HEK293 (cell line): ENCODE measurements around the gene RHOF.

Experiments used
- SETDB1 ChIP-seq: IDR thresholded peaks from one replicate; pipeline ENCODE4 v1.6.1; 2017; ENCODE audit warnings: mild to moderate bottlenecking, low read length, moderate library complexity, mixed read lengths; ENCODE audit not compliant: insufficient read length
- TRIM28 ChIP-seq: IDR thresholded peaks from 2 replicates; pipeline ENCODE4 v1.6.1; 2011; ENCODE audit warnings: low read length, control low read depth, borderline replicate concordance
- YY1 ChIP-seq: fragments of 450-650 bp; formaldehyde crosslinking; IDR thresholded peaks from 2 replicates; pipeline ENCODE4 v1.5.1; 2018; ENCODE audit warnings: missing biosample characterization, missing genetic modification characterization
- ZFP41 ChIP-seq: fragments of 450-650 bp; formaldehyde crosslinking; IDR thresholded peaks from 2 replicates; pipeline ENCODE4 v1.5.1; 2016; ENCODE audit warnings: missing biosample characterization, missing genetic modification characterization, borderline replicate concordance
- ZNF561 ChIP-seq: fragments of 450-650 bp; IDR thresholded peaks from 2 replicates; pipeline ENCODE4 v1.5.1; 2018; ENCODE audit warnings: missing biosample characterization, missing genetic modification characterization, borderline replicate concordance
- ZNF830 ChIP-seq: fragments of 450-650 bp; IDR thresholded peaks from 2 replicates; pipeline ENCODE4 v1.5.0; 2018; ENCODE audit warnings: missing biosample characterization, missing genetic modification characterization, low read depth, mild to moderate bottlenecking, moderate library complexity
- TF ChIP-seq, protein P1 (sequence below): fragments of 450-650 bp; formaldehyde crosslinking; IDR thresholded peaks from 2 replicates; pipeline ENCODE4 v1.5.1; 2016; ENCODE audit warnings: missing biosample characterization, missing genetic modification characterization
- TF ChIP-seq, protein P2 (sequence below): fragments of 450-650 bp; formaldehyde crosslinking; IDR thresholded peaks from 2 replicates; pipeline ENCODE4 v1.5.1; 2016; ENCODE audit warnings: missing biosample characterization, missing genetic modification characterization
- TF ChIP-seq, protein P3 (sequence below): fragments of 450-650 bp; formaldehyde crosslinking; IDR thresholded peaks from 2 replicates; pipeline ENCODE4 v1.5.1; 2016; ENCODE audit warnings: missing biosample characterization, missing genetic modification characterization
- TF ChIP-seq, protein P4 (sequence below): fragments of 450-650 bp; formaldehyde crosslinking; IDR thresholded peaks from 2 replicates; pipeline ENCODE4 v1.5.1; 2016; ENCODE audit warnings: missing biosample characterization, missing genetic modification characterization
- TF ChIP-seq, protein P5 (sequence below): fragments of 450-650 bp; formaldehyde crosslinking; conservative IDR thresholded peaks from 2 replicates; pipeline ENCODE4 v1.5.1; 2016; ENCODE audit warnings: low read depth, missing biosample characterization, missing genetic modification characterization
- TF ChIP-seq, protein P6 (sequence below): fragments of 450-650 bp; formaldehyde crosslinking; IDR thresholded peaks from 2 replicates; pipeline ENCODE4 v1.5.1; 2017; ENCODE audit warnings: missing biosample characterization, missing genetic modification characterization

DNA sequence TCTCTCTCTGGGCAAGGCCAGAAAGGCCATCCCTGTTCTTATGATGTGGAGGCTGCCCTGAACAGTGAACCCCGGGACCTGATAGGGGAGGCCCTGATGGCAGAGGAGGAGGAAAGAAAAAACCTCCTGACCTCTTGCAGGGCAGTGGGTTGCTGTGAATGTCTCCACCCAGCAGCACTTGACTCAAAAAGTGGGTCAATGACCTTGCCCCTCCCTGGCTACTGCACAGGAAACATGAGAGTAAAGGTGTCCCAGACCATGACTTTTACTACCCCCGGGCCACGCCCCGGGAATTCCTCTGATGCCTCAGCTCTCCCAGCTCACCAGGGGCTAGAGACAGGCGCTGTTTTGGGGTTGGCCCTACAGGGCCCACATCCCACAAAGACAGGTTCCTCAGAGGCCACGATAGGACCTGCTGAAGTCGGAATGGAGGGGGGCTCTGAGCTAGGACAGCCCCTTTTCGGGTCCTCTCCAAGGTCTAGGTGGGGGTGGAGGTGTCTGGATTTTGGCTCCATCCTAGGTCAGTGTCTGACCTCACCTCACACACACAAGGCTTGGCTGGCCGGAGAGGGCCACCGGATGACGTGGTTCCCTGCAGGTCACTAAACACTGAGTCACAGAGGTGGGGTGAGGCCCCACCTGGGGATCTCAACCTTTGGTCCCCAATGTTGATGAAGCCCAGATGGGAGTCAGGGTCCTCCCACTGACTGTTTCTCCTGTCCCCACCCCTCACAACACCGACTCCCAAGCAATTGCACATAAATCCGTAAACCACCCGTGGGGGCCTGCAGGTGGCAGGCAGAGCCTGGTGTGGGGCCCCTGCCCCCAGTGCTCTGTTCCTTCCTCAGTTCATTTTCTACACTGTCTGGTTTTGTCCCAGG lies 1.6 kb downstream of the RHOF start:
- TF ChIP-seq ZFP41 (tag by site-specific recombination) (no peak), YY1 (no peak), SETDB1 (no peak), TRIM28 (no peak), ZNF561 (tag by site-specific recombination) (no peak), ZNF830 (tag by site-specific recombination) (no peak)
- TF ChIP-seq, protein P1, sequence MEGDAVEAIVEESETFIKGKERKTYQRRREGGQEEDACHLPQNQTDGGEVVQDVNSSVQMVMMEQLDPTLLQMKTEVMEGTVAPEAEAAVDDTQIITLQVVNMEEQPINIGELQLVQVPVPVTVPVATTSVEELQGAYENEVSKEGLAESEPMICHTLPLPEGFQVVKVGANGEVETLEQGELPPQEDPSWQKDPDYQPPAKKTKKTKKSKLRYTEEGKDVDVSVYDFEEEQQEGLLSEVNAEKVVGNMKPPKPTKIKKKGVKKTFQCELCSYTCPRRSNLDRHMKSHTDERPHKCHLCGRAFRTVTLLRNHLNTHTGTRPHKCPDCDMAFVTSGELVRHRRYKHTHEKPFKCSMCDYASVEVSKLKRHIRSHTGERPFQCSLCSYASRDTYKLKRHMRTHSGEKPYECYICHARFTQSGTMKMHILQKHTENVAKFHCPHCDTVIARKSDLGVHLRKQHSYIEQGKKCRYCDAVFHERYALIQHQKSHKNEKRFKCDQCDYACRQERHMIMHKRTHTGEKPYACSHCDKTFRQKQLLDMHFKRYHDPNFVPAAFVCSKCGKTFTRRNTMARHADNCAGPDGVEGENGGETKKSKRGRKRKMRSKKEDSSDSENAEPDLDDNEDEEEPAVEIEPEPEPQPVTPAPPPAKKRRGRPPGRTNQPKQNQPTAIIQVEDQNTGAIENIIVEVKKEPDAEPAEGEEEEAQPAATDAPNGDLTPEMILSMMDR, result no peak
- TF ChIP-seq, protein P2, sequence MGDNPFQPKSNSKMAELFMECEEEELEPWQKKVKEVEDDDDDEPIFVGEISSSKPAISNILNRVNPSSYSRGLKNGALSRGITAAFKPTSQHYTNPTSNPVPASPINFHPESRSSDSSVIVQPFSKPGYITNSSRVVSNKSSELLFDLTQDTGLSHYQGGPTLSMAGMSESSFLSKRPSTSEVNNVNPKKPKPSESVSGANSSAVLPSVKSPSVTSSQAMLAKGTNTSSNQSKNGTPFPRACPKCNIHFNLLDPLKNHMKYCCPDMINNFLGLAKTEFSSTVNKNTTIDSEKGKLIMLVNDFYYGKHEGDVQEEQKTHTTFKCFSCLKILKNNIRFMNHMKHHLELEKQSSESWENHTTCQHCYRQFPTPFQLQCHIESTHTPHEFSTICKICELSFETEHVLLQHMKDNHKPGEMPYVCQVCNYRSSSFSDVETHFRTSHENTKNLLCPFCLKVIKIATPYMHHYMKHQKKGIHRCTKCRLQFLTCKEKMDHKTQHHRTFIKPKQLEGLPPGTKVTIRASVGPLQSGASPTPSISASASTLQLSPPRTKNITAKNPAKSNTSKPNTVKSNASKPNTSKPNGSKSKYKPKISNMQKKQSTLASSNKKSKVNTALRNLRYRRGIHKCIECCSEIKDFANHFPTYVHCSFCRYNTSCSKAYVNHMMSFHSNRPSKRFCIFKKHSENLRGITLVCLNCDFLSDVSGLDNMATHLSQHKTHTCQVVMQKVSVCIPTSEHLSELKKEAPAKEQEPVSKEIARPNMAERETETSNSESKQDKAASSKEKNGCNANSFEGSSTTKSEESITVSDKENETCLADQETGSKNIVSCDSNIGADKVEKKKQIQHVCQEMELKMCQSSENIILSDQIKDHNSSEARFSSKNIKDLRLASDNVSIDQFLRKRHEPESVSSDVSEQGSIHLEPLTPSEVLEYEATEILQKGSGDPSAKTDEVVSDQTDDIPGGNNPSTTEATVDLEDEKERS (tag by site-specific recombination), result no peak
- TF ChIP-seq, protein P3, sequence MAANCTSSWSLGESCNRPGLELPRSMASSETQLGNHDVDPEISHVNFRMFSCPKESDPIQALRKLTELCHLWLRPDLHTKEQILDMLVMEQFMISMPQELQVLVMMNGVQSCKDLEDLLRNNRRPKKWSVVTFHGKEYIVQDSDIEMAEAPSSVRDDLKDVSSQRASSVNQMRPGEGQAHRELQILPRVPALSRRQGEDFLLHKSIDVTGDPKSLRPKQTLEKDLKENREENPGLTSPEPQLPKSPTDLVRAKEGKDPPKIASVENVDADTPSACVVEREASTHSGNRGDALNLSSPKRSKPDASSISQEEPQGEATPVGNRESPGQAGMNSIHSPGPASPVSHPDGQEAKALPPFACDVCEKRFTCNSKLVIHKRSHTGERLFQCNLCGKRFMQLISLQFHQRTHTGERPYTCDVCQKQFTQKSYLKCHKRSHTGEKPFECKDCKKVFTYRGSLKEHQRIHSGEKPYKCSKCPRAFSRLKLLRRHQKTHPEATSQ (tag by site-specific recombination), result no peak
- TF ChIP-seq, protein P4, sequence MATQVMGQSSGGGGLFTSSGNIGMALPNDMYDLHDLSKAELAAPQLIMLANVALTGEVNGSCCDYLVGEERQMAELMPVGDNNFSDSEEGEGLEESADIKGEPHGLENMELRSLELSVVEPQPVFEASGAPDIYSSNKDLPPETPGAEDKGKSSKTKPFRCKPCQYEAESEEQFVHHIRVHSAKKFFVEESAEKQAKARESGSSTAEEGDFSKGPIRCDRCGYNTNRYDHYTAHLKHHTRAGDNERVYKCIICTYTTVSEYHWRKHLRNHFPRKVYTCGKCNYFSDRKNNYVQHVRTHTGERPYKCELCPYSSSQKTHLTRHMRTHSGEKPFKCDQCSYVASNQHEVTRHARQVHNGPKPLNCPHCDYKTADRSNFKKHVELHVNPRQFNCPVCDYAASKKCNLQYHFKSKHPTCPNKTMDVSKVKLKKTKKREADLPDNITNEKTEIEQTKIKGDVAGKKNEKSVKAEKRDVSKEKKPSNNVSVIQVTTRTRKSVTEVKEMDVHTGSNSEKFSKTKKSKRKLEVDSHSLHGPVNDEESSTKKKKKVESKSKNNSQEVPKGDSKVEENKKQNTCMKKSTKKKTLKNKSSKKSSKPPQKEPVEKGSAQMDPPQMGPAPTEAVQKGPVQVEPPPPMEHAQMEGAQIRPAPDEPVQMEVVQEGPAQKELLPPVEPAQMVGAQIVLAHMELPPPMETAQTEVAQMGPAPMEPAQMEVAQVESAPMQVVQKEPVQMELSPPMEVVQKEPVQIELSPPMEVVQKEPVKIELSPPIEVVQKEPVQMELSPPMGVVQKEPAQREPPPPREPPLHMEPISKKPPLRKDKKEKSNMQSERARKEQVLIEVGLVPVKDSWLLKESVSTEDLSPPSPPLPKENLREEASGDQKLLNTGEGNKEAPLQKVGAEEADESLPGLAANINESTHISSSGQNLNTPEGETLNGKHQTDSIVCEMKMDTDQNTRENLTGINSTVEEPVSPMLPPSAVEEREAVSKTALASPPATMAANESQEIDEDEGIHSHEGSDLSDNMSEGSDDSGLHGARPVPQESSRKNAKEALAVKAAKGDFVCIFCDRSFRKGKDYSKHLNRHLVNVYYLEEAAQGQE (tag by site-specific recombination), result no peak
- TF ChIP-seq, protein P5, sequence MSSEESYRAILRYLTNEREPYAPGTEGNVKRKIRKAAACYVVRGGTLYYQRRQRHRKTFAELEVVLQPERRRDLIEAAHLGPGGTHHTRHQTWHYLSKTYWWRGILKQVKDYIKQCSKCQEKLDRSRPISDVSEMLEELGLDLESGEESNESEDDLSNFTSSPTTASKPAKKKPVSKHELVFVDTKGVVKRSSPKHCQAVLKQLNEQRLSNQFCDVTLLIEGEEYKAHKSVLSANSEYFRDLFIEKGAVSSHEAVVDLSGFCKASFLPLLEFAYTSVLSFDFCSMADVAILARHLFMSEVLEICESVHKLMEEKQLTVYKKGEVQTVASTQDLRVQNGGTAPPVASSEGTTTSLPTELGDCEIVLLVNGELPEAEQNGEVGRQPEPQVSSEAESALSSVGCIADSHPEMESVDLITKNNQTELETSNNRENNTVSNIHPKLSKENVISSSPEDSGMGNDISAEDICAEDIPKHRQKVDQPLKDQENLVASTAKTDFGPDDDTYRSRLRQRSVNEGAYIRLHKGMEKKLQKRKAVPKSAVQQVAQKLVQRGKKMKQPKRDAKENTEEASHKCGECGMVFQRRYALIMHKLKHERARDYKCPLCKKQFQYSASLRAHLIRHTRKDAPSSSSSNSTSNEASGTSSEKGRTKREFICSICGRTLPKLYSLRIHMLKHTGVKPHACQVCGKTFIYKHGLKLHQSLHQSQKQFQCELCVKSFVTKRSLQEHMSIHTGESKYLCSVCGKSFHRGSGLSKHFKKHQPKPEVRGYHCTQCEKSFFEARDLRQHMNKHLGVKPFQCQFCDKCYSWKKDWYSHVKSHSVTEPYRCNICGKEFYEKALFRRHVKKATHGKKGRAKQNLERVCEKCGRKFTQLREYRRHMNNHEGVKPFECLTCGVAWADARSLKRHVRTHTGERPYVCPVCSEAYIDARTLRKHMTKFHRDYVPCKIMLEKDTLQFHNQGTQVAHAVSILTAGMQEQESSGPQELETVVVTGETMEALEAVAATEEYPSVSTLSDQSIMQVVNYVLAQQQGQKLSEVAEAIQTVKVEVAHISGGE (tag by site-specific recombination), result no peak
- TF ChIP-seq, protein P6, sequence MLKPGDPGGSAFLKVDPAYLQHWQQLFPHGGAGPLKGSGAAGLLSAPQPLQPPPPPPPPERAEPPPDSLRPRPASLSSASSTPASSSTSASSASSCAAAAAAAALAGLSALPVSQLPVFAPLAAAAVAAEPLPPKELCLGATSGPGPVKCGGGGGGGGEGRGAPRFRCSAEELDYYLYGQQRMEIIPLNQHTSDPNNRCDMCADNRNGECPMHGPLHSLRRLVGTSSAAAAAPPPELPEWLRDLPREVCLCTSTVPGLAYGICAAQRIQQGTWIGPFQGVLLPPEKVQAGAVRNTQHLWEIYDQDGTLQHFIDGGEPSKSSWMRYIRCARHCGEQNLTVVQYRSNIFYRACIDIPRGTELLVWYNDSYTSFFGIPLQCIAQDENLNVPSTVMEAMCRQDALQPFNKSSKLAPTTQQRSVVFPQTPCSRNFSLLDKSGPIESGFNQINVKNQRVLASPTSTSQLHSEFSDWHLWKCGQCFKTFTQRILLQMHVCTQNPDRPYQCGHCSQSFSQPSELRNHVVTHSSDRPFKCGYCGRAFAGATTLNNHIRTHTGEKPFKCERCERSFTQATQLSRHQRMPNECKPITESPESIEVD, result no peak
